GM15510 (cell line): ENCODE measurements around the gene NEMP2.

Source experiments
- POLR2A ChIP-seq: IDR thresholded peaks from 3 replicates; pipeline ENCODE4 v1.6.1; 2011; ENCODE audit warnings: borderline replicate concordance; ENCODE audit not compliant: insufficient read length; ENCODE audit errors: extremely low read depth

Gene NEMP2

GRCh38 chr2:190534310-190535120, at the start of gene NEMP2:
NEMP2 (minus strand) TSS chr2:190534722; CDS start chr2:190534655, 67 bp downstream.
- peak; percentile 93 for TF ChIP-seq POLR2A

- TF ChIP-seq POLR2A = no peak
These were observed 49.2 kb upstream of the NEMP2 start for GRCh38 chr2:190583507-190584337.

GRCh38 chr2:190582736-190583506, 48.4 kb upstream of the NEMP2 start:
- no peak for TF ChIP-seq POLR2A

- no peak for TF ChIP-seq POLR2A
These were observed 47.5 kb upstream of the NEMP2 start for GRCh38 chr2:190582019-190582418.

- TF ChIP-seq POLR2A = no peak
These were observed 45.7 kb upstream of the NEMP2 start for GRCh38 chr2:190579915-190580846.

- no peak for TF ChIP-seq POLR2A
These were observed 44.5 kb upstream of the NEMP2 start for GRCh38 chr2:190579058-190579410.

GRCh38 chr2:190578158-190579057, 43.9 kb upstream of the NEMP2 start:
- TF ChIP-seq POLR2A = no peak

- no peak for TF ChIP-seq POLR2A
These were observed 42.1 kb upstream of the NEMP2 start for GRCh38 chr2:190576573-190576972.

GRCh38 chr2:190575263-190575662, 40.7 kb upstream of the NEMP2 start:
- TF ChIP-seq POLR2A = no peak

GRCh38 chr2:190574169-190574568, 39.6 kb upstream of the NEMP2 start:
- no peak for TF ChIP-seq POLR2A

- no peak for TF ChIP-seq POLR2A
These were observed 37.7 kb upstream of the NEMP2 start for GRCh38 chr2:190572246-190572645.

GRCh38 chr2:190571686-190572085, 37.2 kb upstream of the NEMP2 start:
- no peak for TF ChIP-seq POLR2A

- no peak for TF ChIP-seq POLR2A
These were observed 36.3 kb upstream of the NEMP2 start for GRCh38 chr2:190570871-190571270.

- no peak for TF ChIP-seq POLR2A
These were observed 35.7 kb upstream of the NEMP2 start for GRCh38 chr2:190569994-190570755.
